ENCODE data around the gene HOXA4.

HOXA4 gene

DNA sequence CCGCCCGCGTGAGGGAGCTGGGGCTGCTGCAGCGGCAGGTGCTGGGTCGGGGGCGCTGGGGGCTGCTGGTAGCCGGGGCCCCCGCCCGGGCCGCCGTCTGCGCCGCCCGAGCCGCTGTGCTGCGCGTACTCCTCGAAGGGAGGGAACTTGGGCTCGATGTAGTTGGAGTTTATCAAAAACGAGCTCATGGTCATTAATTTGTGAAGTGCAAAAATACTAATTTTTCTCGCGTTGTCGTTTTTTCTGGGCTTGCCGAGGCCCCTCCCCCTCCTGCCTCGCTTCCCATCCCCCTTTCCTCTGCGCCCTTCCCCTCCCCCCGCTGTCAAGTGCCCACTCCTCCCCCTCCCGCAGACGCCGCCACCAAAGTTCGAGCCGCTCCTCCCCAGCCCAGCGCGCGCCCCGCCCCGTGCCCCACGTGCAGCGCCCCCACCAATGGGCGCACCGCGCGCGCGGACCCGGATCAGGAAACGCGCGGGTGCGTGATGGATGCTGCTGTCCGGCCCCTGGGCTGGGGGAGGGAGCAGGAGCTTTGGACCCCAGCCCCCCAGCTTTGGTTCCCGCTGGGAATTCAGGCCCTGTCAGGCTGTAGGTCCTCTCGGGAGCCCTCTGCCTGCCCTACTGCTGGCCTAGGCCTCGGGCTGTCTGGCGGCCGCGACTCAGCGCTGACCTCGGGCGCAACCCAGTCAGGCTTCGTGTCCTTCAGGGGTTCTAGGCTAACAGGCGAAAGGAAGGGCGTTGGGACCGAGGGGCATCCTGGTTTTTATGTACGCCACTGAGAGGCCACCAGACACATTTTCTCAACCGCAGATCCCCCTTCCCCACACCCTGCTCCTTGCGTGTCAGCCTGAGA lies at the start of gene HOXA4:
Gene HOXA4, minus strand, starts transcription at position 218 of the 850 bp plus-strand sequence. Its CDS starts 24 bp downstream, at position 194.
- DNase-seq (ENCODE audit: low read depth in 2 of 2, low spot score in 1 of 2), result peak; percentile 32 to 45

DNA sequence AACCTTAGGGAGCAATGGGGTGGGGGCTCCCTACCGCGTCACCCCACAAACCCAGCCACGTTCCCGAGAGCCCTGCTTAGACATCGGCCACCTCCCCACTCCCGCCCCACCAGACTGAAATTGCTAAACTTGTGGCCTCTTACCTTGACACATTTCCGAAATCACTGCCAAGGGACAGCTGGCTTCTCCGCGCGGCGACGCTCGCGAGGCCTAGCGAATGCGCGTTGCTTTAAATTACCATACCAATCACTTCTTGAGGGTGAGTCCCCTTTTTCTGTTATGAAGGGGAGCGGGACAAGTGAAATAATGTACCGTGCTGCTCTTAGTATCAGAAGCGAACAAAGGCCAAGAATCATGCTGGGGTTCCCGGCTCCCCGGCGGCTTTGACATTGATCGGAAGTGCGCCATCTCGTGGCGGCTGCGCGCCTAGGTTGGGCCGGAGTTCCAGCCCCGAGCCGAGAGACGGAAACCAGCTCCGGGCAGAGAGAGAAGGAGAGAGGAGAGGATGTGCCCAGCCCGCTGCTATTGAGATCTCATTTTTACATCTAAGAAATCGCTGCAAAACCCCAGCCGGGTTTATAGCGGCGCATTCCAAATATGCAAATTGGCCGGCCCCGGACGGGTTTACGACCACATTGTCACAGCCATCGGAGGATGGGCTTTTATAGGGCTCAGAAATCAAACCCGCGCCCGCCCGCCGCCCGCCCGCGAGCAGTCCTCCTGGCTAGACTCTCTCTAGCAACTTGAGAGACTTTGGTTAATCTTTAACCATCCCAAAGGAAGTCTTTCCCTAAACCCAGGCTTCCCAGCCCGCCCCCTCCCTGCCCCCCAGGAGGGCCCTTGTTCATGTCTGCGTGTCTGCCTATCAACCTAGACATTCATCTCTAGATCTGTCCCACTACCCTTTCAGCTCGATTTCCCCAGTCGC lies 49.2 kb upstream of the HOXA4 start:
- no peak for DNase-seq (ENCODE audit: low read depth in 2 of 2, low spot score in 1 of 2)

DNA sequence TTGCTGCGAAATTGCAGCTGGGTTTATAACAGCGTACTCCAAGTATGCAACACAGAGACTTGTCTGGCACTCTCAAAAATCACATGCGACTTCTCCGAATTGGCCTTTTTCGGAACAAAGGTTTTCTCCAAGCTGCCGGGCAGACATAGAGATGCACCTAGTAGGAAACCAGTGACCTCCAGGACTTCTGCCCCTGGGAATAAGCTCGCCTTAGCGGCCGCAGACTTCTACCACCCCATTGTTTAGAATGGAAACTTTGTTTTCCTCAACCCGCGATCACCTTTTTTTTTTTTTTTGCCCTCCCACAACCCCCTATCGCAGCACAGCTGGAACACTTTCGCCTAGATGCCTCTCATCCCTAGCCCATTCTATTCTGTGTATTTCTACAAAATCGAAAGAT lies 48.5 kb upstream of the HOXA4 start:
- no peak for DNase-seq (ENCODE audit: low read depth in 2 of 2, low spot score in 1 of 2)

DNA sequence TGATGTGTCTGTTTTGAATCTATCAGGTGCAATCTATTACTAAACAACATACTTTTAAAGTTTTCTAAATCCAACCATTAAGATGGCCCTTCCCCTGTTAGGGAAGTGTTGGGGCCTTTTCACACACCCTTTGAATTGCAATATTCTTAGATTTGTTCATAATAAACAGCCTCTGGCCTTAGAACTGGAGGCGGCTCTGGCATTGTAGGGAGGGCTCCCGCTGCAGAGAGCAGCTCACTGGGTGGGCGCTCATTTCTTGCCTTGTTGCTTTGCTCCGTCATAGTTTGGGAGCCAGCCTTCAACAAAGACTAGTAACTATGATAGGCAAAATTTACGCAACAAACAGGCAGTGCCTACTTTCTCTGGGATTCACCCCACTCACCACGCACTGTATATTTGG lies 47.8 kb upstream of the HOXA4 start:
- no peak for DNase-seq (ENCODE audit: low read depth in 2 of 2, low spot score in 1 of 2)

DNA sequence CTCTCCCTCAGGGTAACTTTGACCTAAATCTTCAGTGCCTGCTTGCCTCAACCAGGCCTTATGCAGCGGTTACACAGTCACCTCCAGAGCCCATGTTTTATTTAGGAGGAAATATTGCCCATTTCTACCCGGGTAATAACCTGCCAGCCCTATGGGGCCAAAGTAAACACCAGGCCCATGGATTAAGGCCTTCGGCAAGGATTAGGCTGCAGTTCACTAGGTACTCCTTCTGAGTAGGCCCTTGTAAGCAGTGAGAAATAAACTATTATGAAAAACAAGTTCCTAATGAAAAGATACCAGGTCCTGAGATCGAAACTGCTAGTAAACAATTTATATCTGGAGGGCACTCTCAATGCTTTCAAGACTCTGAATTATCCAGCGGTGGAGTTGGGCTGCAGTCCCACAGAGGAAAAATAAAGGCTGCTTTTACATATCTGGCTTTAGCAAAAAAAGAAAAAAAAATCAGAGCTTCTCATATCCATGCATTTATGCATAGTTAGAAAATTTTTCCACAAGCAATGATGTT lies 47.3 kb upstream of the HOXA4 start:
- DNase-seq (ENCODE audit: low read depth in 2 of 2, low spot score in 1 of 2), result no peak

DNA sequence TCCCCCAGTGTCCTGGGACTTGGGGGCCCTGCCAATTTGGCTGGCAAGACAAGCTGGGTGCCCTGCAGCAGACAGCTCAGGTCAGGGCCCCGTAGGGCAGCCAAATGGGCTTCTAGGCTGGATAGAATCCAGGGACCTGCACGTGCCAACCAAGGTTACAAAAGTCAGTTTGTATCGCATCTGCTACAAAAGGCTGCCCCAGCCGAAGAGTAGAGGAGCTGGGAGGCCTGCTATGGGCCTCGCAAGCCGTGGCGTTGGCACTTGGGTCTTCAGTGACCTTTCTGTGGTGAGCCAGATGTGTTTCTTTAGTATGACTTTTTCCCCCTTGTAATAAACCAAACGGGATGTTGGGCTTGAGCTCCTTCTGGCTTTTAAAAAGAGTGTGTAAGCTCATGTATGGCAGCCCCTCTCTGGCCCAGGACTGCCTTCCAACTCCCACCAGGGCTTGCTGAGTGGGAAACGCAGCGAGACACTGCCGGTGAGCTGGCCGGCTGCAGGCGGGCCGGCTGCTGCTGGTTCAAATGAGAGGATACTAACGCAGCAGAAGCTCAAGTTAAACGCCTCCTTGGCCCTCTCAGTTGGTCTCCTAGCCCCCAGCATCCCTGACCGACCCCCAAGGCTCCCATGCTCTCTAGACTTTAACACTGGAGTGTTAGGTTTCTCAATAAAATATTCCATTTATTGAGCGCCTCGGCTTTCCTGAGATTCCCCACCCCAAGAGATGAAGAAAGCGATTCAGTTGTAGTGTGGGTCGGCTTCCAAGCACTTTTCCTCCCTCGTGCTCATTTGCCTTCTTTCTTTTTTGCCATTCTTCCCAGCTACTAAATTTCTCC lies 46.6 kb upstream of the HOXA4 start:
- no peak for DNase-seq (ENCODE audit: low read depth in 2 of 2, low spot score in 1 of 2)

DNA sequence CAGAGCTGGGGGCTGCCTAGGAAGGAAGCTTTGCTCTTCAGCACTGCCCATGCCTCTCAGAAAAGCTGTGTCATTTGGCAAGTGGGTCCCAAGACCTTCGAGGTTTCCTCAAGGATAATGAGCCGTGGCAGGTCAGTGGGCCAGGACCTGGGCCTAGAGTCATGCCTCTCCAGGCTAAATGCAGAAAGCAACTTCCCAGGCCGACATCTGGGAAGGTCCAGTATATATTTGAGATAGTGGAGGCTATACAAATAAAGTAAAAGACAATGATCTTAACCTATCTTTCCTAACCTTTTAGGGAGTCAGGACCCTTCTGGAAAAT lies 45.9 kb upstream of the HOXA4 start:
- DNase-seq (ENCODE audit: low read depth in 2 of 2, low spot score in 1 of 2), result no peak

DNA sequence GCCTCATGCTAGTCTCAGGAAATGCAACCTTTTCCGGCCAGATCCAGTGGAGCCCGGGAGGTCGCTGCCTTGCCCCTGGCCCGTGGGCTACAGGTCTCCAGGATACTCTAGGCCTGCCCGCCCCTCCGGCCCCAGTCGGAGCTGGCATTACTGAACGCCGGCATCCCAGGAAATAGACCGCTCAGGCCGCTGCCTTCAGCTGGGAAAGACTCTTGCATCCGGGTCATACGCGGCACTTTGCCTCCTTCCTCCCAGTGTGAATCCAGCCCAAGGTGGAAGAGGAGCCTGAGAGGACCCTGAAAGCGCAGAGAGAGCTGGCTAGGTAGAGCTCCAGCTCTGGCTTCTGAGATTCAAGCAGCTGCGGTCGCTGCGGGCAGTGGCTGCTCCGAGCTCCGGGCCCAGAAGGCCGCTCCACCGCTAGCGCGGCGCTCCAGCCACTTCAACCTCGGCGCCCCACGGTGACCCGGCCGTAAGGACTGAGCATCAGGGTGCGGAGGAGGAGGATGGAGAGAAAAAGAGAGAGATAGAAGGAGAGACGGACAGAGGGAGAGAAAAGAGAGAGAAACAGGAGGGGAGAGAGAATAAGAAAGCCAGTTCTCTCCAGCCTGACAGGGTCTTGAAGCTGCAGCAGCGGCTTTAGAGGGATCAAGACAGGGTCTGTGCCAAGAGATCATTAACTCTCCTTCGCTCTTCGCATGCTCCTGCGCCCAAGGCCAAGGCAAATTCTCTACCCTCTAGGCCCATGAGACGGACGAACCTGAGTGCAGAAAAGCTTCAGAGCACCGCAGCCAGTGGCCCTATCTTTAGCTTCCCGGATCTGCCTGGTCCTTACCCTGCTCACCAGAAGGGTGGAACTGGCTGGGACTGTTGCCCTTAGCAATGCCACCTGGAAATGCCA lies 45.3 kb upstream of the HOXA4 start:
- no peak for DNase-seq (ENCODE audit: low read depth in 2 of 2, low spot score in 1 of 2)

DNA sequence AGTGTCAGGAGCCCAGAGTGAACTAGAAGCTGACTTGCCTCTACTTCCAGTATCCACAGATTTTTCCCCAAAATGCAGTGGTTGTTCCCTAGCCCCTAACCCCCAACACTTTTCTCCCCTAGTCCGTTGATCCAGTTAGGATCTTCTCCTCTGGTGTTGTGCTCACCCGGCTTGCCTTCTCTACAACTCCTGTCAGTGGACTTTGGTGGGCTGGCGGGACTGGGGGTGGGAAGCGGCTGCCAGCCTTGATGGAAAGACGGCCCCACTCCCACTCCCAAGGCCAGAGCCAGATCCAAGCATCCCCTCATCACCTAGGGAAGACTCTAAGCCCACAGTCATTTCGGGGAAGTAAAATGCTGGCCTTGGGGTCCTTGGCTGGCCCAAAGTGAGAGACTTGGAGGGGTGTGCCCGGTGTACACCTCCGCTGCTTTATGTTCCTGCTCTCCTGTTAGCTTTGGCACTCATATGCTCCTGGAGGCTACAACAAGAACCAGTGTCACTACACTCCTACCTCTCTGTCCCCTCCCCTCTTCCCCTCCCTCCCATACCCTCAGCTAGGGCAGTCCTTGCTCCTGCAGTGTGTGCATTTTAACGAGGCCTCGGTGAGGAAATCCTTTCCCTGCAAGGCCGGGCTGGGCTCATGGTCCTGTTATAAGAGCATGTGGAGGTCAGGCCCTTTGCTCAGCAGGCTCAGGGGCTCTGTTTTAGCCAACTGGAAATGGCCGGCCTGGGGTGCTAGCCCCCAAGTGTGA lies 44.5 kb upstream of the HOXA4 start:
- no peak for DNase-seq (ENCODE audit: low read depth in 2 of 2, low spot score in 1 of 2)

DNA sequence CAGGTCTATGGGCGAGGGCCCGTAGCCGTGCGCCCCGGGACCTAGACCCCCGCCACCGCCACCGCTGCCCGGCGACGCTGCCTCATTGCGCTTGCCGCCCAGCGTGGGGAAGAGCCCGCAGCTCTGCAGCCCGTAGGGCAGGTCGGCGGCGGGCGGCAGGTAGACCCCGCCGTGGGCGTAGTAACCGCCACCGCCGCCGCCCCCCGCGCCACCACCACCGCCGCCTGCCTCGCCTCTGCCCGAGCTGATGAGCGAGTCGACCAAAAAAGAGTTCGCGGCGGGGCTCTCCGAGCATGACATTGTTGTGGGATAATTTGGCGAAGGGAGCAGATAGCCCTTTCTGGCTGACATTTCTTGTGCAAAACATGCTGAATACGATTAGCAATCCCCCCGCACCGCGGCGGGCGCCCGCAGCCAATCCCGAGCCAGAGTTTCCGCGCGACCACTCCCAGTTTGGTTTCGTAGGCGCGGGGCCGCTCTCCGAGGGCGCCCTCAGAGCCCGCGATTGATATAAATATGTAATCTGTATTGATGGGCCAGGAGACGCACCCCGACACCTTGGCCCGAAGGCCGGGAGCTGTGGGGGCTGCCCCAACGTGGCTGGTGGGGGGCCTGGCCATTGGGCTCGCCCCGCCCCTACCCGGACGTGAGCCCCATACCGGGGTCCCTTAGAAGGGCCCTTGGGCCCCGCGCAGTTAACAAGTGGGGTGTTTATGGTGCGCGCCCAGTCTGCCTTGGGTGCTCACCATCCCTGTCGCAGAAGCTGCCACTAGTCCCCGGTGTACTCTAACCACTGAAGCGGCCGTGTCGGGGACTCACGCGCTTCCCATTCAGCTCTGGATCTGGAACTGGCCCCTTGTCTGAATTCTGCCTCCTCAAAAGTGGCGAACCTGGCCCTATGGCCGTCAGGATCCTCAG lies 43.7 kb upstream of the HOXA4 start, which contains the start of gene HOXA10:
Gene HOXA10, minus strand, starts transcription at position 365 of the 918 bp plus-strand sequence. Its CDS starts 14 bp downstream, at position 351.
- no peak for DNase-seq (ENCODE audit: low read depth in 2 of 2, low spot score in 1 of 2)

DNA sequence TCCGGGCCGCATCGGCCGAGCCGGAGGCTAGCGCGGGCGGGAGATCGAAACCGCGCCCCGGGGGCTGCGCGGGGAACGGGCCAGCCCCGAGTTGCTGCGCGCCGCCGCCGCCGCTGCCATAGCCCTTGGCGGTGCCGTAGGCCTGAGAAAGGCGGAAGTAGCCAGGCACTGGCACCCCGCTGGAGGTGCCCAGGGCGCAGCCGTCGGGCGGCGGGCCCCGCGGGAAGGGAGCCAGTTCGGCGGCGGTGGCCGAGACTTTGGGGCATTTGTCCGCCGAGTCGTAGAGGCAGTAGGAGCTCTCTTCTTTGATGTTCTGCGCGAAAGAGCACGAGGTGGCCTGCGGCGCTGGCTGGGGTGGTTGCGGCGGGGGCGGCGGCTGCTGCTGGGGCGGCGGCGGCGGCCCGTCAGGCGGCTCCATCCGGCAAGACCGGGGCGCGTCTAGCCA lies 43.0 kb upstream of the HOXA4 start:
- no peak for DNase-seq (ENCODE audit: low read depth in 2 of 2, low spot score in 1 of 2)

DNA sequence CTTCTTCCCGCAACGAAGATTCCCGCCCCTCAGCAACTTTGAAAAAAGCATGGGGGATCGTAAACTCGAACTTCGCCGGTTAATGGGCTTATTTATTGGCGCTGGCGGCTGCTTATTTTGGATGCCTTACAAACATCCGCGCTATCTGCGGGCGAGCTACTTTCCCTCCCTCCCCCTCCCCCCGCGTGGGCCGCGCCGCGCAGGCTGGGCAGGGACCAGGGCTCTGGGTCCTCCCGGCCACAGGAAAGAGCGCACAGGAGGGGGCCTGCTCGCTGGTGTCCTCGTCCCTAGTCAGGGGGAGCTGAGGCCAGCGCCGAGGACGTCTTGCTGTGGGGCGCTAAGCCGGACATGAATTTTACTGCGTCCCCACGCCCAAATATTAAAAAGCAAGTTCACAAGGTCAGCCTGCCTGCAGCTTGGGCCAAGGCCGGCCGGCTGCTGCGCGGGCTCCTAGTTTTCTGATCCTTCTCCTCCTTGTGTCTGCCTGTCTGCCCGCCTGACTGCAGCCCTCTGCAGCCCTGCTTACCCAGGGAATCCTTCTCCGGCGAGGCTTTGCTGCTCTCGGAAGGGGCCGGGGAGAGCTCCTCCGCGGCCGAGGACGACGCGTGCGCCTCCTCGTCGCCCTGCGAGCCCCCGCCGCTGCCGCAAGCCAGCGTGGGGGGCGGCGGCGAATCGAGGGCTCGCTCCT lies 42.4 kb upstream of the HOXA4 start:
- no peak for DNase-seq (ENCODE audit: low read depth in 2 of 2, low spot score in 1 of 2)

DNA sequence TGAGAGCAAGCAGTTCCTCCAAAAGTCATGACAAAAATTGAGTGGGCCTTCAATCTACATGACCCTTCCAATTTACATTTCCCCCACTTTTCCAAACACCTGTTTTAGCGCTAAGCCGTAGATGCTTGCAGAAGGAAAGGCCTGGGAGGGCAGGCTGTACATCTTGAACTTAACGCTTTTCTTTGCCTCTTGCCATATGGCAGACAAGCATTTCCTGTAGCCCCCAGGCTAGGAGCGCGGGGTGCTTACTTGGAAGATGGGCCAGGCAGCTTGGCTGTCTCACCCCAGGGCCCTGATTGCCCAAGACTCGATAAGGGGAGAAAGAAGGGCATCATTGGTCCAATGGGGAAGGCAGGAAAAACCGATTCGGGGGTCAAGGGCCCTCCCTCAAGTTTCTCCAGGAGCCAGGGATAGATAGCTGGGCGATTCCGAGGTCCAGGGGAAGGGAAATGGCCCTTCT lies 41.8 kb upstream of the HOXA4 start:
- no peak for DNase-seq (ENCODE audit: low read depth in 2 of 2, low spot score in 1 of 2)

DNA sequence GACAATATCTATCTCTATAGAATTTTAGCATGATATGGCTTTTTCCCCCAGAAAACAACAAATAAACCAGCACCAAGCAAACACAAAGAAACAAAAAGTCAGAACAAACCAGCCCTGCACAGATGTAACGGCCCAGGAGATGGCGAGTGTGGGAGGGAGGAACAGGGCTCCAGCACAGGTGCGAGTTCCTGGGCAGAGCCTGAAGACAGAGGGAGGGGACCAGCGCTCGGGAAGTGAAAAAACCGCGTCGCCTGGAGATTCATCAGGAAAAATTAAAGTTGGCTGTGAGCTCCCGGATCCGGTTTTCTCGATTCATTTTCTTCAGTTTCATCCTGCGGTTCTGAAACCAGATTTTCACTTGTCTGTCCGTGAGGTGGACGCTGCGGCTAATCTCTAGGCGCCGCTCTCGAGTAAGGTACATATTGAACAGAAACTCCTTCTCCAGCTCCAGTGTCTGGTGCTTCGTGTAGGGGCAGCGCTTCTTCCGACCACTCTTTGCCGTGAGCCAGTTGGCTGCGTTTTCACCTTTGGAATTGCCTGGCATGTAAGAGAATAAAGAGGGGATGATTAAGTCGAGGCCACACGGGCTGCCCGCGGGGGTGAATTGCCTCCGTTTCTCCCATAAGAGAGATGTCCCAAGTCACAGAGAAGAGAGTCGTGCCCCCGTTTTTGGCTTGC lies 41.2 kb upstream of the HOXA4 start:
- DNase-seq (ENCODE audit: low read depth in 2 of 2, low spot score in 1 of 2), result no peak

DNA sequence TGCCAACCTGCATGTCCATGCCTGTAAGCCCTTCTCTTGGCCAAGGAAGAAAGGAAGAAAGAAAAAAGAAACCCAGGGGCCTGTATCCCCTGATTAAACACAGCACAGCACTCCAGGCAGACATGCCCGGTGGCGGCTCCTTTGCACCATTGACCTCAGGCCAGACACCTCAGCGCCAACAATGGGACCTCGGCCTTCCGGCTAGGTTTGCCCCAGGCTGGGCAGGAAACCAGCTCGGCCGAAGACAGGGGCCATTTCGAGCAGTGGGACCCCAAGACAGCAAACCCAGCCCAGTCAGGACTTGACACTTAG lies 40.7 kb upstream of the HOXA4 start:
- no peak for DNase-seq (ENCODE audit: low read depth in 2 of 2, low spot score in 1 of 2)

DNA sequence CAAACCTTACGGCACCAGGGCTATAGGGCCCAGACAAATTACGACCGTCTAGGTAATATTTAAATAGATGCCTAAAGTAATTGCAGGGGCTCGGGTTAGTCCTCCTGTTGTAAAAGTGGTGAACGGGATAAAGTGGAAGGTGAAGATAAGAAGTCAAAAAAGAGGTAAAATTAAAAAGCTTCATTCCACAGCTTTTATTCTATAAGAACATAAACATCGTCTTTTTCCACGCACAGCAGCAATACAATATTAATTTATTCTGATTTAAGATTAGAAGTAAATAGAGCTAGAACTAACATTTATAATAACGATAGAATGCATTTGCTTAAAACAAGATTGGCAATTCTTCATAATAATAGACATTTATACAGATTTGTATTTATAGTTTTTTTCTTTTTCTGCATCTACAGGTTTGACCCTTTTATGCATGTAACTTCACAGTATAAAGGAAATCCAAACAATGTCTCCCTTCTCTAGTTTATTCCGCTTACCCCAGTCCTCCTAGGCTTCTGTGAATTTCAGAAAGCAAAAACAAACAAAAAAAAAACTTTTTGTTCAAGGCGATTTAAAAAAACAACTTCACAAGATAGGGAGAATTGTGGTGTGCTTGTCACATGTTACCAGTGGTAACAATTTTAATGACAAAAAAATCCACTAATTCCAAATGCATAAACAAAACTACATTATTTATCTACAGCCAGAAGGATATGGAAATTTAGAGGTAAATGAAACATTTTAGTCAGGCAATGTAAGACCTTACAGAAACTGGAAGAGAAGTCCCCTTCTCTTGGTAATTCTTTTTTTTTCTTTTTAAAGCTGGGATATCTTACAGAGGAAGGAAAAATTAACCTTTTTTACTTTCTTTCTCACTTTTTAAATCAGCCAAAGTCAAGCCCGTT lies 40.1 kb upstream of the HOXA4 start:
- no peak for DNase-seq (ENCODE audit: low read depth in 2 of 2, low spot score in 1 of 2)
